SU-DHL-6 (cell line): ENCODE results near the gene MRAP2.

Source experiments
- H2AFZ ChIP-seq: fragments of 200-600 bp; sonication (generic); 2 replicates; pipeline ENCODE4 v1.6.1; 2014; ENCODE audit warnings: low read depth, mild to moderate bottlenecking, moderate library complexity, mixed read lengths, antibody characterized with exemption, low read length; ENCODE audit not compliant: severe bottlenecking
- H3F3A ChIP-seq: fragments of 200-600 bp; shearing (Covaris generic); 2 replicates; pipeline ENCODE4 v1.6.0; 2016; ENCODE audit warnings: antibody characterized with exemption, mild to moderate bottlenecking; ENCODE audit not compliant: insufficient read depth
- H3K27ac ChIP-seq: fragments of 200-600 bp; sonication (generic); 2 replicates; pipeline ENCODE4 v1.5.1; 2016; ENCODE audit warnings: low read depth, mild to moderate bottlenecking, low read length, moderate library complexity, mixed read lengths
- H3K27me3 ChIP-seq: fragments of 200-600 bp; sonication (generic), shearing (Covaris generic); 2 replicates; pipeline ENCODE4 v1.6.0; 2014; ENCODE audit warnings: mild to moderate bottlenecking, low read length
- H3K36me3 ChIP-seq: fragments of 200-600 bp; sonication (generic); 2 replicates; pipeline ENCODE4 v1.6.1; 2014; ENCODE audit warnings: mild to moderate bottlenecking, low read length, mixed read lengths
- H3K4me2 ChIP-seq: fragments of 300-600, 200-600 bp; shearing (Covaris generic), sonication (generic); 2 replicates; pipeline ENCODE4 v1.6.0; 2014; ENCODE audit warnings: low read length, low read depth, mild to moderate bottlenecking; ENCODE audit not compliant: poor library complexity, severe bottlenecking
- H3K4me3 ChIP-seq: fragments of 200-600 bp; sonication (generic); 2 replicates; pipeline ENCODE4 v1.5.1; 2014; ENCODE audit warnings: antibody characterized with exemption, low read length, mild to moderate bottlenecking, mixed read lengths; ENCODE audit not compliant: insufficient read depth, poor library complexity, severe bottlenecking
- H3K79me2 ChIP-seq: fragments of 200-600 bp; sonication (generic); 2 replicates; pipeline ENCODE4 v1.6.1; 2014; ENCODE audit warnings: mild to moderate bottlenecking, low read length, moderate library complexity; ENCODE audit not compliant: insufficient read depth
- H3K9ac ChIP-seq: fragments of 200-600 bp; sonication (generic); 2 replicates; pipeline ENCODE4 v1.7.0; 2014; ENCODE audit warnings: mild to moderate bottlenecking, low read length
- H3K9me2 ChIP-seq: fragments of 200-600 bp; sonication (generic); replicated peaks from 2 replicates; pipeline ENCODE4 v1.6.1; 2014; ENCODE audit warnings: low read length; ENCODE audit not compliant: insufficient read depth
- H3K9me3 ChIP-seq: fragments of 200-600 bp; sonication (generic); 2 replicates; pipeline ENCODE4 v1.6.1; 2014; ENCODE audit warnings: low read length, mixed read lengths; ENCODE audit not compliant: insufficient read depth
- H4K20me1 ChIP-seq: fragments of 200-600 bp; sonication (generic); 2 replicates; pipeline ENCODE4 v1.6.1; 2014; ENCODE audit warnings: low read depth, mild to moderate bottlenecking, antibody characterized with exemption, low read length, moderate library complexity, mixed read lengths
- EZH2phosphoT487 ChIP-seq: fragments of 200-600 bp; sonication (generic), shearing (Covaris generic); conservative IDR thresholded peaks from 2 replicates; pipeline ENCODE4 v1.6.1; 2018; ENCODE audit warnings: mild to moderate bottlenecking, antibody characterized with exemption, low read length, moderate library complexity, mixed read lengths
- TF ChIP-seq, protein P1 (sequence below): fragments of 200-600 bp; sonication (generic); IDR thresholded peaks from one replicate; pipeline ENCODE4 v1.5.1; 2017; ENCODE audit warnings: antibody characterized with exemption, mild to moderate bottlenecking, low read length, moderate library complexity; ENCODE audit not compliant: insufficient read depth, poor library complexity, severe bottlenecking

MRAP2 gene

DNA sequence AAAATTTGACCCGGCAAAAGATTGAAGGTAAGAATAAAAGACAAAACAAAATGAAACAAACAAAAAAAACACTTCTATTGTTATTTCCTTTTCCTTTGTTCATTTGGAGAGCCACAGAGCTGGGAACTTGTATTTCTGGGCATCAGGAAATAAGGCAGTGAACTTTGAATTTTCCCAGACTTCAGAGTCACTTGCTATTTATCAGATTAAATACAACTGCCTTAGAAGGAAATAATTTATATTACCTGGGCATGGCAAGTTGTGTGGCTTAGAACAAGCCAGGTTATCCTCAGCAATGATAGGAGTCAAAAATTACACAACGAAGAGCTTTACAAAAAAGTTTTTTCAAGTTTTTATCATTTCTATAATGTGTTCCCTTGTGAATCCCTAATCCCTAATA, 20.2 kb upstream of the MRAP2 start:
- H3K27me3 ChIP-seq = no peaks in the 10 kb centered on the region
- H3K4me3 ChIP-seq = no peak overlapping the region
- no peaks in the 10 kb centered on the region for H4K20me1 ChIP-seq
- H3F3A ChIP-seq = no peaks in the 10 kb centered on the region
- TF ChIP-seq, protein P1, sequence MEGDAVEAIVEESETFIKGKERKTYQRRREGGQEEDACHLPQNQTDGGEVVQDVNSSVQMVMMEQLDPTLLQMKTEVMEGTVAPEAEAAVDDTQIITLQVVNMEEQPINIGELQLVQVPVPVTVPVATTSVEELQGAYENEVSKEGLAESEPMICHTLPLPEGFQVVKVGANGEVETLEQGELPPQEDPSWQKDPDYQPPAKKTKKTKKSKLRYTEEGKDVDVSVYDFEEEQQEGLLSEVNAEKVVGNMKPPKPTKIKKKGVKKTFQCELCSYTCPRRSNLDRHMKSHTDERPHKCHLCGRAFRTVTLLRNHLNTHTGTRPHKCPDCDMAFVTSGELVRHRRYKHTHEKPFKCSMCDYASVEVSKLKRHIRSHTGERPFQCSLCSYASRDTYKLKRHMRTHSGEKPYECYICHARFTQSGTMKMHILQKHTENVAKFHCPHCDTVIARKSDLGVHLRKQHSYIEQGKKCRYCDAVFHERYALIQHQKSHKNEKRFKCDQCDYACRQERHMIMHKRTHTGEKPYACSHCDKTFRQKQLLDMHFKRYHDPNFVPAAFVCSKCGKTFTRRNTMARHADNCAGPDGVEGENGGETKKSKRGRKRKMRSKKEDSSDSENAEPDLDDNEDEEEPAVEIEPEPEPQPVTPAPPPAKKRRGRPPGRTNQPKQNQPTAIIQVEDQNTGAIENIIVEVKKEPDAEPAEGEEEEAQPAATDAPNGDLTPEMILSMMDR = no peak
- no peak for TF ChIP-seq EZH2phosphoT487
- no peaks in the 10 kb centered on the region for H3K9me3 ChIP-seq
- no peaks in the 10 kb centered on the region for H3K36me3 ChIP-seq
- H2AFZ ChIP-seq = no peak overlapping the region
- no peak overlapping the region for H3K4me2 ChIP-seq
- H3K9ac ChIP-seq = no peak overlapping the region
- no peak overlapping the region for H3K27ac ChIP-seq
- no peaks in the 10 kb centered on the region for H3K79me2 ChIP-seq
- H3K9me2 ChIP-seq = no peaks in the 10 kb centered on the region

GRCh38 chr6:84013931-84014330, 19.6 kb upstream of the MRAP2 start:
- Histone ChIP-seq H3K27ac (no peak overlapping the region), H2AFZ (no peak overlapping the region), H3K9ac (no peak overlapping the region), H3K9me2 (no peaks in the 10 kb centered on the region), H3F3A (no peaks in the 10 kb centered on the region), H3K79me2 (no peaks in the 10 kb centered on the region), H4K20me1 (no peaks in the 10 kb centered on the region), H3K4me2 (no peak overlapping the region), H3K36me3 (no peaks in the 10 kb centered on the region), H3K9me3 (no peaks in the 10 kb centered on the region), H3K27me3 (no peaks in the 10 kb centered on the region), H3K4me3 (no peak overlapping the region)
- TF ChIP-seq, protein P1 = no peak
- TF ChIP-seq EZH2phosphoT487 = no peak

- Histone ChIP-seq H3K79me2 (no peaks in the 10 kb centered on the region), H4K20me1 (no peaks in the 10 kb centered on the region), H3K36me3 (no peaks in the 10 kb centered on the region), H3K9ac (no peak overlapping the region), H3F3A (no peaks in the 10 kb centered on the region), H3K27ac (no peak overlapping the region), H3K9me2 (no peaks in the 10 kb centered on the region), H2AFZ (no peak overlapping the region), H3K9me3 (no peaks in the 10 kb centered on the region), H3K4me2 (no peak overlapping the region), H3K27me3 (no peaks in the 10 kb centered on the region), H3K4me3 (no peak overlapping the region)
- no peak for TF ChIP-seq EZH2phosphoT487
- TF ChIP-seq, protein P1 = no peak
Observed at GRCh38 chr6:84016029-84016428, 17.5 kb upstream of the MRAP2 start.
